Measurements from ENCODE around the gene UTP14C. TPM values are rescaled to one million over a fixed set of nuclear protein-coding genes. Genes with fewer than 3 reads are reported as not detected.

Gene UTP14C
- total RNA-seq, 4 donors from 2014 or later = 18.5 to 25.4 (median 19.8) TPM

DNA sequence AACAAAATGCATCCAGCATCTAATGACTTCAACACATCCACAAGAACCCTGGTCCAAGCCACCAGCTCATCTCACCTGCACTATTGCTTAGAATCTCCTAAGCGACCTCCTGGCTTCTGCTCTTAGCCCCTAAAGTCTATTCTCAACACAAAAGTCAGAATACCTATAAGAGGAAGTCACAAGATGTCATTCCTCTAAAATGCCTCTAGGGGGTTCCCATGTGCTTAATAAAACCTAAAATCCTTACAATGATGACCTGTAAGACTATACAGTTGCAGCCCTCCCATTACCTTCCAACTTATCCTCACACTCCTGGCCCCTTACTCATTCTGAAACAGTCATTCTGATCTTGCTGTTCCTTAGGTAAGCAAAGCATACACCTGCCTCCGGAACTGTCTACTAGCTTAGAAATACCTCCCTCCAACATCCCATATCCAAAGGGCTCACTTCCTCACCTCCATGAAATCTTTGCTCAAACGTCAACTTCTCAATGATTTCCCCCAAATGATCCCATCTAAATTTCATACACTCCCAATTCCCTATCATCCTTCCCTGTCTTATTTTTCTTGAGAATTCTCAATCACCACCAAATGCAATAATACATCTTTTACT, 23.3 kb upstream of the UTP14C start:
- TF ChIP-seq, protein P1, sequence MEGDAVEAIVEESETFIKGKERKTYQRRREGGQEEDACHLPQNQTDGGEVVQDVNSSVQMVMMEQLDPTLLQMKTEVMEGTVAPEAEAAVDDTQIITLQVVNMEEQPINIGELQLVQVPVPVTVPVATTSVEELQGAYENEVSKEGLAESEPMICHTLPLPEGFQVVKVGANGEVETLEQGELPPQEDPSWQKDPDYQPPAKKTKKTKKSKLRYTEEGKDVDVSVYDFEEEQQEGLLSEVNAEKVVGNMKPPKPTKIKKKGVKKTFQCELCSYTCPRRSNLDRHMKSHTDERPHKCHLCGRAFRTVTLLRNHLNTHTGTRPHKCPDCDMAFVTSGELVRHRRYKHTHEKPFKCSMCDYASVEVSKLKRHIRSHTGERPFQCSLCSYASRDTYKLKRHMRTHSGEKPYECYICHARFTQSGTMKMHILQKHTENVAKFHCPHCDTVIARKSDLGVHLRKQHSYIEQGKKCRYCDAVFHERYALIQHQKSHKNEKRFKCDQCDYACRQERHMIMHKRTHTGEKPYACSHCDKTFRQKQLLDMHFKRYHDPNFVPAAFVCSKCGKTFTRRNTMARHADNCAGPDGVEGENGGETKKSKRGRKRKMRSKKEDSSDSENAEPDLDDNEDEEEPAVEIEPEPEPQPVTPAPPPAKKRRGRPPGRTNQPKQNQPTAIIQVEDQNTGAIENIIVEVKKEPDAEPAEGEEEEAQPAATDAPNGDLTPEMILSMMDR (IDR thresholded peaks at IDR 0.05) = peak; percentile 57 to 66 (median 60)
- TF ChIP-seq EP300 (IDR thresholded peaks at IDR 0.05) = no peak
- Histone ChIP-seq H3K36me3 (no peaks in the 10 kb centered on the region), H3K27me3 (no peaks in the 10 kb centered on the region), H3K9me3 (no peaks in the 10 kb centered on the region), H3K4me1 (peaks cover 1 to 27% (median 4%) of the 10 kb centered on the region in 3 donors), H3K4me3 (no peak overlapping the region), H3K27ac (no peak overlapping the region)
- no peak for ATAC-seq
- WGBS, 2 donors (ENCODE audit: low coverage in 1 of 2) = 42 to 49% methylated on average over 3 of the region's 3 CpGs

- no peak for TF ChIP-seq EP300 (IDR thresholded peaks at IDR 0.05)
- TF ChIP-seq POLR2AphosphoS5 (IDR thresholded peaks at IDR 0.05) = no peak
- TF ChIP-seq, protein P1 (IDR thresholded peaks at IDR 0.05) = no peak
- no peak for TF ChIP-seq POLR2A (IDR thresholded peaks at IDR 0.05)
- ATAC-seq = no peak
- WGBS, 2 donors (ENCODE audit: low coverage in 1 of 2) = 80 to 90% methylated on average over 1 to 2 of the region's 4 CpGs
Observed at GRCh38 chr13:52002361-52002760, 22.1 kb upstream of the UTP14C start.

GRCh38 chr13:52003541-52003940, 20.9 kb upstream of the UTP14C start:
- H3K4me3 ChIP-seq = no peak overlapping the region
- H3K27me3 ChIP-seq = no peaks in the 10 kb centered on the region
- no peaks in the 10 kb centered on the region for H3K36me3 ChIP-seq
- 79 to 81% methylated on average over 3 to 4 of the region's 4 CpGs for WGBS, 2 donors (ENCODE audit: low coverage in 1 of 2)
- no peak for ATAC-seq
- H3K4me1 ChIP-seq = peaks cover 0 to 18% (median 3%) of the 10 kb centered on the region in 3 donors
- no peaks in the 10 kb centered on the region for H3K9me3 ChIP-seq
- H3K27ac ChIP-seq = no peak overlapping the region
- TF ChIP-seq, protein P1 (IDR thresholded peaks at IDR 0.05) = no peak
- TF ChIP-seq POLR2AphosphoS5 (IDR thresholded peaks at IDR 0.05) (no peak), POLR2A (IDR thresholded peaks at IDR 0.05) (no peak), EP300 (IDR thresholded peaks at IDR 0.05) (no peak)

More at GRCh38 chr13:52002361-52002760, 22.1 kb upstream of the UTP14C start:
- no peaks in the 10 kb centered on the region for H3K27me3 ChIP-seq
- no peaks in the 10 kb centered on the region for H3K9me3 ChIP-seq
- no peak overlapping the region for H3K27ac ChIP-seq
- no peak overlapping the region for H3K4me3 ChIP-seq
- H3K4me1 ChIP-seq = peaks cover 0 to 20% (median 3%) of the 10 kb centered on the region in 3 donors
- no peaks in the 10 kb centered on the region for H3K36me3 ChIP-seq

GRCh38 chr13:52004511-52005170, 19.9 kb upstream of the UTP14C start:
- 30 to 33% methylated on average over 1 to 2 of the region's 7 CpGs for WGBS, 2 donors (ENCODE audit: low coverage in 1 of 2)

More at GRCh38 chr13:52004511-52005170, 19.9 kb upstream of the UTP14C start:
- Histone ChIP-seq H3K9me3 (no peaks in the 10 kb centered on the region), H3K4me3 (no peak overlapping the region), H3K27ac (no peak overlapping the region), H3K27me3 (no peaks in the 10 kb centered on the region), H3K4me1 (peaks cover 0 to 9% (median 2%) of the 10 kb centered on the region in 3 donors), H3K36me3 (no peaks in the 10 kb centered on the region)
- TF ChIP-seq POLR2AphosphoS5 (IDR thresholded peaks at IDR 0.05) = no peak
- TF ChIP-seq EP300 (IDR thresholded peaks at IDR 0.05) = no peak
- TF ChIP-seq, protein P1 (IDR thresholded peaks at IDR 0.05) = no peak
- no peak for ATAC-seq

Measured in gastroesophageal sphincter (tissue), 4 donors.